BJ (cell line): Measurements from ENCODE around the gene SMIM7. TPM values are rescaled to one million over a fixed set of nuclear protein-coding genes. Genes with fewer than 3 reads are reported as not detected.

Source experiments
- CTCF ChIA-PET: fragments of 350-600 bp; formaldehyde crosslinking; extraction: SDS; loops from one replicate; lab custom pipeline; 2021; ENCODE audit warnings: antibody characterized with exemption, inconsistent platforms; lab: Yijun Ruan, JAX
- POLR2A ChIA-PET: fragments of 300-600 bp; sonication (Branson Sonifier 250); formaldehyde crosslinking; extraction: SDS; loops from one replicate; lab custom pipeline; 2021; ENCODE audit warnings: antibody characterized with exemption; lab: Charles Lee
- DNase-seq: peaks from one replicate; pipeline ENCODE4 v3.0.0-alpha.2; 2011; ENCODE audit warnings: low read depth
- H3K27me3 ChIP-seq: 2 replicates; pipeline ENCODE4 v1.6.0; 2011; ENCODE audit warnings: low read length; ENCODE audit not compliant: control insufficient read depth, insufficient read depth
- H3K36me3 ChIP-seq: 2 replicates; pipeline ENCODE4 v1.5.1; 2011; ENCODE audit warnings: low read length; ENCODE audit not compliant: control insufficient read depth, insufficient read depth
- H3K4me3 ChIP-seq: 2 replicates; pipeline ENCODE4 v1.5.1; 2011; ENCODE audit warnings: low read depth, mild to moderate bottlenecking, control low read depth, low read length
- polyA plus RNA-seq: library from polyadenylated mRNA; depleted of rRNA; stranded (reverse); fragments of >200 nt; gene quantifications from 2 replicates; pipeline ENCODE4 v1.2.3, GENCODE V29; 2011
- TF ChIP-seq, protein P1 (sequence below): IDR thresholded peaks from 2 replicates; pipeline ENCODE4 v1.5.1; 2011; ENCODE audit warnings: low read depth, mild to moderate bottlenecking, control low read depth, inconsistent platforms, low read length, moderate library complexity; ENCODE audit not compliant: insufficient read depth

SMIM7 gene
- polyA plus RNA-seq, 1 experiment = 61.4 TPM

- H3K4me3 ChIP-seq = peak overlapping the region; percentile 98
- peaks cover 5% of the 10 kb centered on the region for H3K36me3 ChIP-seq
- CTCF ChIA-PET = interaction anchor here (1.1 kb wide), 1 partner anchor 37 kb away, joined by 4 read pairs; no protein-coding TSS in a partner anchor
- POLR2A ChIA-PET = interaction anchor here (0.6 to 0.8 kb wide), 2 partner anchors 28 to 33 kb away, joined by 3 to 6 read pairs; partner anchors contain the start of gene SMIM7
- H3K27me3 ChIP-seq = no peaks in the 10 kb centered on the region
- no peak for DNase-seq
- TF ChIP-seq, protein P1, sequence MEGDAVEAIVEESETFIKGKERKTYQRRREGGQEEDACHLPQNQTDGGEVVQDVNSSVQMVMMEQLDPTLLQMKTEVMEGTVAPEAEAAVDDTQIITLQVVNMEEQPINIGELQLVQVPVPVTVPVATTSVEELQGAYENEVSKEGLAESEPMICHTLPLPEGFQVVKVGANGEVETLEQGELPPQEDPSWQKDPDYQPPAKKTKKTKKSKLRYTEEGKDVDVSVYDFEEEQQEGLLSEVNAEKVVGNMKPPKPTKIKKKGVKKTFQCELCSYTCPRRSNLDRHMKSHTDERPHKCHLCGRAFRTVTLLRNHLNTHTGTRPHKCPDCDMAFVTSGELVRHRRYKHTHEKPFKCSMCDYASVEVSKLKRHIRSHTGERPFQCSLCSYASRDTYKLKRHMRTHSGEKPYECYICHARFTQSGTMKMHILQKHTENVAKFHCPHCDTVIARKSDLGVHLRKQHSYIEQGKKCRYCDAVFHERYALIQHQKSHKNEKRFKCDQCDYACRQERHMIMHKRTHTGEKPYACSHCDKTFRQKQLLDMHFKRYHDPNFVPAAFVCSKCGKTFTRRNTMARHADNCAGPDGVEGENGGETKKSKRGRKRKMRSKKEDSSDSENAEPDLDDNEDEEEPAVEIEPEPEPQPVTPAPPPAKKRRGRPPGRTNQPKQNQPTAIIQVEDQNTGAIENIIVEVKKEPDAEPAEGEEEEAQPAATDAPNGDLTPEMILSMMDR = no peak
Measured at GRCh38 chr19:16627193-16627927, 32.6 kb downstream of the SMIM7 start.

- CTCF ChIA-PET = no interaction called here
- Histone ChIP-seq H3K27me3 (no peaks in the 10 kb centered on the region), H3K4me3 (peak overlapping the region; percentile 98), H3K36me3 (peaks cover 5% of the 10 kb centered on the region)
- POLR2A ChIA-PET = no interaction called here
- DNase-seq = no peak
- TF ChIP-seq, protein P1 = no peak
Measured at GRCh38 chr19:16626796-16627192, 33.1 kb downstream of the SMIM7 start.

- POLR2A ChIA-PET = no interaction called here
- CTCF ChIA-PET = no interaction called here
- TF ChIP-seq, protein P1 = no peak
Measured at GRCh38 chr19:16625163-16625958, 34.6 kb downstream of the SMIM7 start.

GRCh38 chr19:16624236-16624635, 35.7 kb downstream of the SMIM7 start:
- H3K36me3 ChIP-seq = peaks cover 2% of the 10 kb centered on the region; the same call in 1 of the 2 replicates
- POLR2A ChIA-PET = no interaction called here

More at GRCh38 chr19:16625163-16625958, 34.6 kb downstream of the SMIM7 start:
- Histone ChIP-seq H3K27me3 (no peaks in the 10 kb centered on the region), H3K4me3 (no peak overlapping the region), H3K36me3 (peaks cover 2% of the 10 kb centered on the region; the same call in 1 of the 2 replicates)
- no peak for DNase-seq

More at GRCh38 chr19:16624236-16624635, 35.7 kb downstream of the SMIM7 start:
- TF ChIP-seq, protein P1 = no peak
- no peak overlapping the region for H3K4me3 ChIP-seq
- DNase-seq = no peak
- no peaks in the 10 kb centered on the region for H3K27me3 ChIP-seq
- CTCF ChIA-PET = no interaction called here
